A549 (cell line): ENCODE measurements around the gene MLLT10. TPM values are rescaled to one million over a fixed set of nuclear protein-coding genes. Genes with fewer than 3 reads are reported as not detected.
"Not testable (repeated sequence)": the region's sequence is repeated elsewhere in the genome, so short reads cannot be mapped to it uniquely, and the experiment has no call there.

Experiments used
- ATAC-seq, 2 experiments: fragments of 200-7000 bp in 1 of 2; fragments of >200 bp in 1 of 2; cut with Nextera tagmentation in 1 of 2; cut with Tn5 transposase in 1 of 2; 3 replicates each; pipeline versions ENCODE4 v1.8.0 to v1.9.1; 2018 to 2020; ENCODE audit warnings: mild to moderate bottlenecking in 1 of 2, moderate library complexity in 1 of 2
- CTCF ChIA-PET: fragments of 300-600 bp; sonication (Branson Sonifier 250); formaldehyde crosslinking; extraction: SDS; loops from one replicate; lab custom pipeline; 2021; ENCODE audit warnings: antibody characterized with exemption, inconsistent platforms; lab: Yijun Ruan, JAX
- POLR2A ChIA-PET: fragments of 350-600 bp; formaldehyde crosslinking; extraction: SDS; loops from one replicate; lab custom pipeline; 2021; ENCODE audit warnings: antibody characterized with exemption, inconsistent platforms; lab: Yijun Ruan, JAX
- DNase-seq, 2 experiments: peaks; one replicate each; pipeline versions ENCODE4 v3.0.0 to v3.0.0-alpha.2; 2011 to 2016; ENCODE audit warnings: low read depth in 1 of 2, low spot score in 1 of 2
- FAIRE-seq: peaks from 2 replicates; lab custom pipeline; 2011; peaks lifted over from hg19 to GRCh38; lab: Jason Lieb, UNC
- H3K27ac ChIP-seq, 2 experiments: fragments of >200 bp; sonication (Bioruptor Twin); formaldehyde crosslinking; 3 replicates each; pipeline ENCODE4 v1.5.1; 2016 to 2017
- H3K4me1 ChIP-seq: fragments of >200 bp; sonication (Bioruptor Twin); formaldehyde crosslinking; 3 replicates; pipeline ENCODE4 v1.6.1; 2016
- H3K4me2 ChIP-seq: fragments of >200 bp; sonication (Bioruptor Twin); formaldehyde crosslinking; 3 replicates; pipeline ENCODE4 v1.6.1; 2016
- H3K4me3 ChIP-seq: fragments of >200 bp; sonication (Bioruptor Twin); formaldehyde crosslinking; 3 replicates; pipeline ENCODE4 v1.5.1; 2016
- H3K9me3 ChIP-seq: fragments of >200 bp; sonication (Bioruptor Twin); formaldehyde crosslinking; 3 replicates; pipeline ENCODE4 v1.6.1; 2016
- BCL3 ChIP-seq: fragments of >200 bp; sonication (Bioruptor Twin); formaldehyde crosslinking; IDR thresholded peaks from 3 replicates; pipeline ENCODE4 v1.6.1; 2016
- CBX8 ChIP-seq: fragments of 200-600 bp; sonication (generic); IDR thresholded peaks from 2 replicates; pipeline ENCODE4 v1.6.1; 2016
- FOSL2 ChIP-seq, 2 experiments: fragments of 450-650 bp in 1 of 2; fragments of >200 bp in 1 of 2; sonication (Bioruptor Twin) in 1 of 2; formaldehyde crosslinking; IDR thresholded peaks; 2 replicates each; pipeline versions ENCODE4 v1.5.0 to v1.6.1; 2016 to 2020; ENCODE audit warnings: mild to moderate bottlenecking in 1 of 2, moderate library complexity in 1 of 2
- FOXS1 ChIP-seq: fragments of 250-450 bp; sonication (Bioruptor Pico); IDR thresholded peaks from 2 replicates; pipeline ENCODE4 v1.5.0; 2020; ENCODE audit warnings: mild to moderate bottlenecking, moderate library complexity
- HEYL ChIP-seq: fragments of 250-450 bp; sonication (Bioruptor Pico); IDR thresholded peaks from 2 replicates; pipeline ENCODE4 v1.8.0; 2021; ENCODE audit warnings: mild to moderate bottlenecking, moderate library complexity
- HOXB5 ChIP-seq: fragments of 250-450 bp; sonication (Bioruptor Pico); IDR thresholded peaks from 2 replicates; pipeline ENCODE4 v1.5.0; 2020; ENCODE audit warnings: mild to moderate bottlenecking, moderate library complexity
- JUN ChIP-seq, 2 experiments: fragments of >200 bp; sonication (Bioruptor Twin); formaldehyde crosslinking; IDR thresholded peaks; 2 replicates in 1 of 2; 3 replicates in 1 of 2; pipeline ENCODE4 v1.6.1; 2016 to 2017
- MAFK ChIP-seq: fragments of 450-650 bp; IDR thresholded peaks from 2 replicates; pipeline ENCODE4 v1.6.1; 2014; ENCODE audit not compliant: partially characterized antibody
- MAZ ChIP-seq: fragments of 150-350 bp; IDR thresholded peaks from 2 replicates; pipeline ENCODE4 v1.6.1; 2014; ENCODE audit warnings: antibody characterized with exemption, low read depth, low read length, borderline replicate concordance
- NFE2L2 ChIP-seq: fragments of 150-350 bp; conservative IDR thresholded peaks from 2 replicates; pipeline ENCODE4 v1.6.1; 2014; ENCODE audit warnings: low read length
- POLR2A ChIP-seq: IDR thresholded peaks from 2 replicates; pipeline ENCODE4 v1.6.1; 2012; ENCODE audit warnings: mild to moderate bottlenecking, low read length
- POLR2AphosphoS2 ChIP-seq: conservative IDR thresholded peaks from 2 replicates; pipeline ENCODE4 v1.6.1; 2012; ENCODE audit warnings: low read length, improper control_type of control experiment, inconsistent platforms
- RARB ChIP-seq: fragments of 250-450 bp; sonication (Bioruptor Pico); IDR thresholded peaks from 2 replicates; pipeline ENCODE4 v1.8.0; 2021; ENCODE audit warnings: mild to moderate bottlenecking, moderate library complexity
- REST ChIP-seq: fragments of 200-600 bp; sonication (generic); IDR thresholded peaks from 2 replicates; pipeline ENCODE4 v1.6.1; 2016; ENCODE audit warnings: antibody characterized with exemption, mild to moderate bottlenecking, moderate library complexity
- ZSCAN20 ChIP-seq: fragments of 250-450 bp; sonication (Bioruptor Pico); IDR thresholded peaks from 2 replicates; pipeline ENCODE4 v1.8.0; 2022; ENCODE audit warnings: mild to moderate bottlenecking, moderate library complexity
- WGBS: methylation state at CpG from one replicate; pipeline ENCODE4 v1.1.6; 2017; ENCODE audit errors: missing lambda C conversion rate; 5-methylcytosine and 5-hydroxymethylcytosine counted together
- polyA plus RNA-seq, 4 experiments: library from polyadenylated mRNA; depleted of rRNA in 3 of 4; stranded (reverse); fragments of >200 nt; fragmentation: RNase III in 1 of 4; extraction: RNeasy Plus Mini Kit Qiagen cat#74134 plus additional on column Dnase treatment in 1 of 4; gene quantifications; 2 replicates in 3 of 4; 3 replicates in 1 of 4; pipeline ENCODE4 v1.2.3, GENCODE V29; 2011 to 2017
- TF ChIP-seq, protein P1 (sequence below): fragments of 250-450 bp; sonication (Bioruptor Pico); IDR thresholded peaks from 2 replicates; pipeline ENCODE4 v1.5.0; 2020; ENCODE audit warnings: low read depth, mild to moderate bottlenecking, moderate library complexity
- TF ChIP-seq, protein P2 (sequence below): fragments of 150-350 bp; IDR thresholded peaks from 2 replicates; pipeline ENCODE4 v1.6.1; 2014; ENCODE audit warnings: low read depth, mild to moderate bottlenecking, low read length
- TF ChIP-seq, protein P3 (sequence below): fragments of >200 bp; sonication (Bioruptor Twin); formaldehyde crosslinking; IDR thresholded peaks from 2 replicates; pipeline ENCODE4 v1.6.1; 2016

Gene MLLT10
- polyA plus RNA-seq, 2 of the 4 experiments (the other 2 are of a cell fraction) = 41.7 to 54.1 TPM

- H3K4me3 ChIP-seq = no peak overlapping the region
- ATAC-seq (peak in 1 of 2 experiments; percentile 57; a peak in 3 of 6 replicates), FAIRE-seq (no peak), DNase-seq (no peak)
- no peaks in the 10 kb centered on the region for H3K9me3 ChIP-seq
- 73% methylated on average over 3 of the region's 3 CpGs for WGBS
- H3K4me1 ChIP-seq = peaks cover 28% of the 10 kb centered on the region
- H3K27ac ChIP-seq = no peak overlapping the region
- TF ChIP-seq, protein P1, sequence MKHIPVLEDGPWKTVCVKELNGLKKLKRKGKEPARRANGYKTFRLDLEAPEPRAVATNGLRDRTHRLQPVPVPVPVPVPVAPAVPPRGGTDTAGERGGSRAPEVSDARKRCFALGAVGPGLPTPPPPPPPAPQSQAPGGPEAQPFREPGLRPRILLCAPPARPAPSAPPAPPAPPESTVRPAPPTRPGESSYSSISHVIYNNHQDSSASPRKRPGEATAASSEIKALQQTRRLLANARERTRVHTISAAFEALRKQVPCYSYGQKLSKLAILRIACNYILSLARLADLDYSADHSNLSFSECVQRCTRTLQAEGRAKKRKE (CRISPR knock-in tag) = no peak
- no peak for TF ChIP-seq FOXS1
- TF ChIP-seq, protein P2, sequence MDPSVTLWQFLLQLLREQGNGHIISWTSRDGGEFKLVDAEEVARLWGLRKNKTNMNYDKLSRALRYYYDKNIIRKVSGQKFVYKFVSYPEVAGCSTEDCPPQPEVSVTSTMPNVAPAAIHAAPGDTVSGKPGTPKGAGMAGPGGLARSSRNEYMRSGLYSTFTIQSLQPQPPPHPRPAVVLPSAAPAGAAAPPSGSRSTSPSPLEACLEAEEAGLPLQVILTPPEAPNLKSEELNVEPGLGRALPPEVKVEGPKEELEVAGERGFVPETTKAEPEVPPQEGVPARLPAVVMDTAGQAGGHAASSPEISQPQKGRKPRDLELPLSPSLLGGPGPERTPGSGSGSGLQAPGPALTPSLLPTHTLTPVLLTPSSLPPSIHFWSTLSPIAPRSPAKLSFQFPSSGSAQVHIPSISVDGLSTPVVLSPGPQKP = no peak
- no peak for TF ChIP-seq CBX8
- no peak for TF ChIP-seq REST
- no peak for TF ChIP-seq POLR2AphosphoS2
- TF ChIP-seq HEYL (CRISPR knock-in tag) = no peak
- TF ChIP-seq HOXB5 = no peak
- TF ChIP-seq, protein P3, sequence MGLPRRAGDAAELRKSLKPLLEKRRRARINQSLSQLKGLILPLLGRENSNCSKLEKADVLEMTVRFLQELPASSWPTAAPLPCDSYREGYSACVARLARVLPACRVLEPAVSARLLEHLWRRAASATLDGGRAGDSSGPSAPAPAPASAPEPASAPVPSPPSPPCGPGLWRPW = no peak
- TF ChIP-seq MAZ = no peak
- no peak for TF ChIP-seq NFE2L2
- no peak for TF ChIP-seq RARB
- no peak for TF ChIP-seq JUN (IDR thresholded peaks at IDR 0.05)
- TF ChIP-seq POLR2A = no peak
- no peak for TF ChIP-seq MAFK
- TF ChIP-seq BCL3 = no peak
- TF ChIP-seq ZSCAN20 (CRISPR knock-in tag) = no peak
- ChIA-PET CTCF (interaction anchor here (1.2 kb wide), 1 partner anchor 161 kb away, joined by 3 read pairs; no protein-coding TSS in a partner anchor), POLR2A (no interaction called here)
- H3K4me2 ChIP-seq = peak overlapping the region; percentile 10; the same call in 2 of the 3 replicates
These were observed 36.9 kb downstream of the MLLT10 start for GRCh38 chr10:21570761-21571521.

- Histone ChIP-seq H3K9me3 (no peaks in the 10 kb centered on the region), H3K4me3 (no peak overlapping the region), H3K4me2 (peak overlapping the region; percentile 34; the same call in 2 of the 3 replicates)
- TF ChIP-seq FOSL2 (IDR thresholded peaks at IDR 0.05) (no peak; the same call in 1 of the 2 replicates), FOSL2 (CRISPR knock-in tag; IDR thresholded peaks at IDR 0.05) (peak; percentile 26; the same call in 1 of the 2 replicates)
- TF ChIP-seq, protein P3 = no peak
- TF ChIP-seq, all 56 proteins: peak for 1
- no peak for DNase-seq
- CTCF ChIA-PET = no interaction called here
- no peak for ATAC-seq
- no peak for FAIRE-seq
- Histone ChIP-seq H3K27ac (peak overlapping the region in 1 of 2 experiments; percentile 42; a peak in 1 of 6 replicates), H3K4me1 (peaks cover 28% of the 10 kb centered on the region)
- 78% methylated on average over 3 of the region's 3 CpGs for WGBS
- POLR2A ChIA-PET = no interaction called here
These were observed 38.5 kb downstream of the MLLT10 start for GRCh38 chr10:21572578-21572977.

DNA sequence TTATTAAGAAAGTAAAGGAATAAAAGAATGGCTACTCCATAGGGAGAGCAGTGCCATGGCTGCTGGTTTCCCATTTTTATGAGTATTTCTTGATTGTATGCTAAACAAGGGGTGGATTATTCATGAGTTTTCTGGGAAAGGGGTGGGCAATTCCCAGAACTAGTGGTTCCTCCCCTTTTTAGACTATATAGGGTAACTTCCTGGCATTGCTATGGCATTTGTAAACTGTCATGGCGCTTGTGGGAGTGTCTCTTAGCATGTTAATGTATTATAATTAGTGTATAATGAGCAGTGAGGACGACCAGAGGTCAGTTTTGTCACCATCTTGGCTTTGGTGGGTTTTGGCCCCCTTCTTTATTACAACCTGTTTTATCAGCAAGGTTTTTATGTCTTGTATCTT, 40.5 kb downstream of the MLLT10 start:
- ATAC-seq, FAIRE-seq, H3K4me2 ChIP-seq, POLR2A ChIA-PET, CTCF ChIA-PET, H3K9me3 ChIP-seq, DNase-seq, H3K4me3 ChIP-seq, H3K27ac ChIP-seq: not testable (repeated sequence)
- peaks cover 28% of the 10 kb centered on the region for H3K4me1 ChIP-seq
- 70% methylated on average over 2 of the region's 2 CpGs for WGBS
